ENCODE data around the gene ARHGEF2. TPM values are rescaled to one million over a fixed set of nuclear protein-coding genes. Genes with fewer than 3 reads are reported as not detected.
A peak's percentile ranks its signal among the peaks of the same experiment; 100 is the strongest.

The ARHGEF2 gene
- total RNA-seq (2014; rRNA removed; shearing (Covaris generic); ENCODE audit: low replicate concordance), result 58.1 and 63.9 TPM in 2 replicates

DNA sequence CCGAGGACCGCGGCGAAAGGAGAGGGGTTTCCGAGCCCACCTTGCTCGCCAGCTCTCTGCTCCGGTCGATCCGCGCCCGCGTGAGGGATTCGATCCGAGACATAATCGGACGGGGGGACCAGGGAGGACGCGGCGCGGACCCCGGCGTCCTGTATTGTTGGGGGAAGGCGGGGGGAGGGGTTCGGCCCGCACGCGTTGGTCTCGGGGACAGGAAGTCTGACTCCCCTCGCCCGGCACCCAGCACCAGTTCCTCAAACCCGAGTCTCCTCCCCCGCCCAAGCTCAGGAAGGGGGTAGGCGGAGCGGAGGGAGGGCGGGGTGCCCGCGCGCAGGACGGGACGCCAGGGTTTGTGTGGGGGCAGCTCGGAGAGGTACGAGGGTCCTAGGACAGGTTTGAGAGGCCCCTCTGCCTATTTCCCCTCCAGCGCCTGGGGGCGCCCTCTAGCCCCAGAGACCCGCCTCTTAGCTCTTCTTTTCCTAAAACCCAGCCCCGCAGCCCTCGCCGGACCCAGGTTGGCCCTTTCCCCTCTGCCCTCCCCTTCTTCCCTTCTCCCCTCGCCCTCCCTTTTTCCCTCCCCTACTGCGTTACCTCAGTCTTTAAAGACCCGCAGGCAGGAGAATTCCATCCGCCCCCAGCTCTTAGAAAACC lies at the start of gene ARHGEF2:
Gene ARHGEF2 (minus strand): TSS at position 223 of the 648 bp plus-strand sequence. CDS start 120 bp downstream, at position 103.
- in situ Hi-C loops (cut with HindIII; ENCODE audit: low pct_unique_long_range_greater_than_20kb, low sequenced_read_pairs), result no loop called here
- no peak for DNase-seq (ENCODE audit: low read depth)

DNA sequence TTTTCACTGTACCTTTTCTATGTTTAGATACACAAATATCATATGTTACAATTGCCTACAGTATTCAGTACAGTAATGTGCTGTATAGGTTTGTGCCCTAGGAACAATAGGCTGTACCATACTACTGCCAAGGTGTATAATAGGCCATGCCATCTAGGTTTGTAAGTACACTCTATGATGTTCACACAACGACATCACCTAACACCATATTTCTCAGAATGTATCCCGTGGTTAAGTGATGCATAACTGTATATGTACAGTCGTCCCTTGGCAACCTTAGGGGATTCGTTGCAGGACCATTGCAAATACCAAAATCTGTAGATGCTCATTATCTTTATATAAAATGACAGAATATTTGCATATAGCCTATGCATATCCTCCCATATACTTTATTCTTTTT lies 48.2 kb upstream of the ARHGEF2 start:
- in situ Hi-C loops (cut with HindIII; ENCODE audit: low pct_unique_long_range_greater_than_20kb, low sequenced_read_pairs), result no loop called here

DNA sequence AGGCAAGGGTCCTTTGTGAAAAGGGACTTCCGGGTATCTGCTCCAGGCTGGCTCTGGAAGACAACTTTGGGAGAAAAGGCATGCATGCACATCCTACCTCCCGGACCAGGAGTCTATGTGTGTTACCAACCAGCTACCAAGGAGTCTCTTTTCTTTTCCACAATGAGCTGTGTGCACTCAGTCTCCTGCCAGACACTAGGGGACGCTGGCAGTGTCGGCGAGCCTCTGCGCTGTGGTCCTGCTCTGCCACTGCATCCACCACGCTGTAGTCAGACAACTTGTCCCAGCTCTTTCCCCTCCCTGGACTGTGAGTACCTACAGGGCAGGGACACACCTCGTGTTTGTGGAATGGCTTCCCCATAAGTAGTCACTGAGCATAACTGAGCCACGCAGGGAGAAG lies 47.5 kb upstream of the ARHGEF2 start:
- DNase-seq (ENCODE audit: low read depth), result no peak
- in situ Hi-C loops (cut with HindIII; ENCODE audit: low pct_unique_long_range_greater_than_20kb, low sequenced_read_pairs), result no loop called here

More for the DNA sequence above, 48.2 kb upstream of the ARHGEF2 start:
- no peak for DNase-seq (ENCODE audit: low read depth)

DNA sequence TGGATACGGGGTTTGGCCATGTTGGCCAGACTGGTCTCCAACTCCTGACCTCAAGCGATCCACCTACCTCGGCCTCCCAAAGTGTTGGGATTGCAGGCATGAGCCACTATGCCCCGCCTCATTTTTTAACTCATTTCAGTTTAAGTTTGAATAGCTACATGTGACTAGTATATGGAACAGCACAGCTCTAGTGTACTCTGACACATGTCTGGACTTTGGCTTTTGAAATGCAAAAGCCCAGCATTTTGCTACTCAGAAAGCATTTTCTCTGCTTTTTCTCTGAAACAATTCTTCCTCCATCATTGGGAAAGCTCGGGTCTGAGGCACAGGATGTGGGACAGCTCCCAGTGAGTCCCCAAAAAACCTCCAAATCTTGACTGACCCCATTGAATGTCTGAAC lies 46.5 kb upstream of the ARHGEF2 start:
- in situ Hi-C loops (cut with HindIII; ENCODE audit: low pct_unique_long_range_greater_than_20kb, low sequenced_read_pairs), result no loop called here
- no peak for DNase-seq (ENCODE audit: low read depth)

DNA sequence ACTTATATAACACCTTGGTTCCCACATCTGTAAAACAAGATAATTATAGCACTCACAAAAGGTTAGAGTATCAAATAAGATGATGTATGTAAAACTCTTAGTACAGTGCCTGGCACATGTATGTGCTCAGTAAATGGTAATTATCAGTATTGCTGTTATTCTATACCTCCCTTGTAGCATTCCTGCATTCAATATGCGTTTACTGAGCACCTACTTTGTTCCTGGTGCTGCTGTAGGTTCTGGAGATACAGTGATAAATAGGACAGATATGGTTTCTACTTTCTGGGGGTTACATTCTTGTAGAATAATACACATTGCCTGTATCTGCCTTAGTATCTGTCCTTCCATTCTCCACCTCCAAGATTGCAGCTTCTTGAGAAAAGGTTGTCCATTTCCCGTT lies 43.6 kb upstream of the ARHGEF2 start:
- DNase-seq (ENCODE audit: low read depth), result no peak
- in situ Hi-C loops (cut with HindIII; ENCODE audit: low pct_unique_long_range_greater_than_20kb, low sequenced_read_pairs), result no loop called here

DNA sequence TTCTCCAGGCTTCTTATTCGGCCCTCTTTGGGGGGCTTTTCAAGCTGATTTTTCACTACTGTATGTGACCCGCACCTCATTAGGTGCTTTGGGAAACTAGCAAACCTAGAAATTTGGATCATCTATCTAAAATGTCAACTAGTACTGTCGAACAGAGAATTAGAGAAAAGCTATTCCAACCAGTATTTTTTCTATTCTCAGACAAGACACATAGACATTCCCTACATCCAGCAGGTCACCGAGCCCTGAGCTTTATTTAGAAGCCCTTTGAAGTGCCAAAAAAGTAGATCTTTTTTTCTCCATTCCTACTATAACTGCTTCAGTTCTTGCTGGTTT lies 42.7 kb upstream of the ARHGEF2 start:
- in situ Hi-C loops (cut with HindIII; ENCODE audit: low pct_unique_long_range_greater_than_20kb, low sequenced_read_pairs), result no loop called here

DNA sequence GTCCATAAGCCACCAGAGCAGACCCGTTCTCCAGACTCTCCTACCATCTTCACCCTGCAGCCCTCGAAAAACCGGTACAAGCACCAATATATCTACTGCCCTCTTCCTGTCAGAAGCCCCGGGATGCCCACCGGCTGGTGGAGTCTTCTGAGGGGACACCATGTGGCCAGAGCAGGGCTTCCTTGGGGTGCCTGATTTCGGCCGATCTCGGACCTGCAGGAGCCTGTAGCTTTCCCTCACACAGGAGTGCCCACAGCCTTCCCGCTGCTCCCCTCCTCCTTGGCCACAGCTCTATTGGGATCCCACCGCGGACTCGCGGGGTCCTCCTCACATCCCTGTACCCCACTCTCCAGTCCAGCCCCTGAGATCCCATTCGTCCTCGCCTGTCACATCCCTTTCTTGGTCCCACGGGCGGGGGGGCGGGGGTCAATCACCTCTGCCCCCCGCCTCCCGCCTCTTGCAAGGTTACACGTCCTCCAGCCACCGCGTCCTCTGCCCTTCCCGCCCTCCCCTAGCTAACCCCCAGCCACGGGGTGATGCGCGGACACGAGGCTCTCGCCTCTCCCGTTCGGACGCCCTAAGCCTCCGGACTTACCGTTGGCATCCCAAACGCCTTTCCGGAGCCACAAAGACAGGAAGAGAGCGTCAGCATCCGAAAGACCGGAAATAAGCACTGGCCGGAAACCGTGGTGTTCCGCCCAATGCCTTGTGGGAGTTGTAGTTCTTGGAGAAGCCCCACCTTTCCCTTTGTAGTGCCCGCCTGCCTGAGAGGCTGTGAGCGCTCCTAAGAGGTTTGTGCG lies 42.1 kb upstream of the ARHGEF2 start, which contains the start of gene SSR2:
Gene SSR2 (minus strand): TSS at position 659 of the 800 bp plus-strand sequence. CDS start 784 bp downstream, outside the sequence.
- peak; percentile 83 for DNase-seq (ENCODE audit: low read depth)
- in situ Hi-C loops (cut with HindIII; ENCODE audit: low pct_unique_long_range_greater_than_20kb, low sequenced_read_pairs), result no loop called here

More for the DNA sequence above, 42.7 kb upstream of the ARHGEF2 start:
- no peak for DNase-seq (ENCODE audit: low read depth)

DNA sequence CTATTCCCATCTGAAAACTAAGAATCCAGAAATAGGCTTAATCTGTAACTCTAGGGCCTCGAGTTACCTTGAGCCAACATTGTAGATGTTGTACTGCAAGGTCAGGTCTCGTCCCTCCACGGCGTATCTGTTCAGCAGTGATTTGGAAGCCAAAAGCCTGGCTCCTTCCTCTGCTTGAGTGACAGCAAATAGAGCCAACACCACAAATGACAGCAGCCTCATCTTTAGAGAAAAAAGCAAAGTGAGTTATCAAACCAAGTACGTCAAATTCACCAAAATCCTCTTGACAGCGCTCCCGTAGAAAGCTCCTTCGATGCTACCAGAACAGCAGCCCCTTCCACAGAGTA lies 41.6 kb upstream of the ARHGEF2 start:
- in situ Hi-C loops (cut with HindIII; ENCODE audit: low pct_unique_long_range_greater_than_20kb, low sequenced_read_pairs), result no loop called here

DNA sequence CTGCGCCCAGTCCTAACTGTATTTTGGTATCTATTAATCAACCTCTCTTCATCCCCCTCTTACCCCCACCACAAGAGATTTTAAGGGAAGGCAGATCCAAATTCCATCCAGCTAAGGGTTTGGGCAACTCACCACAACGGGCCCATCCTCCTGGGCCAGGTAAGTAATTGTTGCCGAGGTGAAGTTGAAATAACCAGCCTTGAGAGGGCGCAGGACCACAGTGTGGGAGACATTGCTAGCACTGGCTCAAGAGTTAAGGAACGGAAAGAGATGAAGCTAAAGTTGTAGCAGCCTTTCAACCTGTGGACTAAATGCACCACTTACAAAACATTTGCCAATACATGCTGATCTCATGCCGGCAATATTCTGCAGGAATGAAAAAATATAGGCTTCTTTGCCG lies 36.5 kb upstream of the ARHGEF2 start:
- in situ Hi-C loops (cut with HindIII; ENCODE audit: low pct_unique_long_range_greater_than_20kb, low sequenced_read_pairs), result no loop called here
- DNase-seq (ENCODE audit: low read depth), result no peak

More for the DNA sequence above, 41.6 kb upstream of the ARHGEF2 start:
- no peak for DNase-seq (ENCODE audit: low read depth)

DNA sequence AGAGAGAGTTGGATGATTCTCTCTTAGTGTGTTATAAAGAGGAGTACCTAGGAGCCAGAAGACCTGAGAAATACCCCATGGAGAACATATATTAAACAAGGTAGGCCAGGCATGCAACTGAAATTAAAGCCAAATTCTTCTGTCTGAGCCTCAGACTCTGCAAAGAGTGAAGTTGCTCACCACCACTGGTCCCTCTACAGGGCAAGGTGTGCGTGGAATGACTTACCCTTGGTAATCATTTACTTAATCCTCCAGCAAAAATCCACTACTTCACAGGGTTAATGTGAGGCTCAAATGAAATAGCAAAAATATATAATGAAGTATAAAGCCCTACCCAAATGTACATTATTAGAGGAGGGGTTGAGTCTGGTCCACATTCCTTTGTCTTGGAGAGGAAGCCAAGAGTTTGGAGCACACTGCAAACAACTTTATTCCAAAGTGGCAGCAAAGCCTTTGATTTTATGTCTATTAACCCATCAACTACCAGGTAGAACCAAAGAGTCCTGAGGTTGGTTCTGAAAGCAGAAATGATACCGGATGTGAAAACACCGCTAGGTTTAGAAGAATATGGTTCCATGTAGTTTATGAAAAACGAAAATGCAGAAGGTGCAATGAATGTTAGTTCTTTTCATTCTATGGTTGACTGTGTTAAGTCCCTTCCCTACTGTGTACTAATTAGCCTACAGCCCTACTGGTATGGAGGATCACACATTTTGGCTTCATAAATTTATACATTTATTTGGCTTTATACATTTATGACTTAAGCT lies 33.9 kb upstream of the ARHGEF2 start:
- in situ Hi-C loops (cut with HindIII; ENCODE audit: low pct_unique_long_range_greater_than_20kb, low sequenced_read_pairs), result no loop called here
- no peak for DNase-seq (ENCODE audit: low read depth)

DNA sequence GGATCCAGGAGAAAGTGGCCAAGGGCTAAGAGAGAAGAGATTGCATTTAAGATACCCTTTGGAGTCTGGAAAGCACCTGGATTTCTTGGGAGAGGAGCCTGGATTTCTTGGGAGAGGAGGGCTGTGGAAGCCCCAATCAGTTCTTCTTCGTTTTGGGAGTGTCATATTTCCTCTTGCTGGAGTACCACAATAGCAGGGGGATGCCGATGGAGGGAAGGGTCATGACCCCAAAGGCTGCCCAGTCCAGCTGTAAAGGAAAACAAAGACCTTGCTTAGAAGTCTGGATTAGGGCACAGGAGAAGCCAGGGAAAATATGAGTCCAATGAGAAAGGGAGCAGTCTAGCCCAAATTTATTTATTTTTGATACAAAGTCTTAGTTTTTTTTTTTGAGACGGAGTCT lies 31.1 kb upstream of the ARHGEF2 start:
- in situ Hi-C loops (cut with HindIII; ENCODE audit: low pct_unique_long_range_greater_than_20kb, low sequenced_read_pairs), result no loop called here

DNA sequence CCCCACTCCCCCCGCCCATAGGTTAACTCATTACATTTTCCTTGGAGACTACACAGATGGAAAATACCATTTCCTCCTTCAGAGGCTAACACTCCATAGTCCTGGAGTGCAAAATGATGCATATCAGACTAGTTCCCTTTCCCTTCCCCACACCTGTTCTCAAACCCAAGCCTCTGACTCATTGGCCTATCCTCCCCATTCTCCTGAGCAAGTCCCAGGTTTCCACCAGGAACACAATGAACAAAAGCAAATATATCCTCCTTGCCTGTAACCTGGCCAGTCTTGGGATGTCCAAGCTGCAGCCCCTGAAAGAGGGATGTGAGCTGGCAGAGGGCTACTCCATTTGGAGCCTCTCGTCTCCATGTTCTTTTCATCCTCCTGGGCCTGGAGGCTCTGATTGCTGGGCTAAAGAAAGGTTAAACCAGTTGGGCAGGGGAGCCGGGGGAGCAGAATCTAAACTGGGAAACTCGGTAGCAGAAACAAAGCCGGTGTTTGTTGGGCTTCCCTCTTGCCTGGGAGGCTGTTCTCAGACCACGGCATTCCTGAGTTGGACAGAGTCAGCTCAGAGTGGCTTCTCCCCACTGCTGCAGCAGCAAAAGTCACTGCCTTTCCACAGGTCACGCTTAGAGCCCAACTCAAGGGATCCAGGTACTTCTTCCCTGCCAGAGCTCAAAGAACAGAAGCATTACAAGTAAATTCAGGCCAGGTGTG lies 28.5 kb upstream of the ARHGEF2 start:
- no peak for DNase-seq (ENCODE audit: low read depth)
- in situ Hi-C loops (cut with HindIII; ENCODE audit: low pct_unique_long_range_greater_than_20kb, low sequenced_read_pairs), result no loop called here

More for the DNA sequence above, 31.1 kb upstream of the ARHGEF2 start:
- DNase-seq (ENCODE audit: low read depth), result no peak

DNA sequence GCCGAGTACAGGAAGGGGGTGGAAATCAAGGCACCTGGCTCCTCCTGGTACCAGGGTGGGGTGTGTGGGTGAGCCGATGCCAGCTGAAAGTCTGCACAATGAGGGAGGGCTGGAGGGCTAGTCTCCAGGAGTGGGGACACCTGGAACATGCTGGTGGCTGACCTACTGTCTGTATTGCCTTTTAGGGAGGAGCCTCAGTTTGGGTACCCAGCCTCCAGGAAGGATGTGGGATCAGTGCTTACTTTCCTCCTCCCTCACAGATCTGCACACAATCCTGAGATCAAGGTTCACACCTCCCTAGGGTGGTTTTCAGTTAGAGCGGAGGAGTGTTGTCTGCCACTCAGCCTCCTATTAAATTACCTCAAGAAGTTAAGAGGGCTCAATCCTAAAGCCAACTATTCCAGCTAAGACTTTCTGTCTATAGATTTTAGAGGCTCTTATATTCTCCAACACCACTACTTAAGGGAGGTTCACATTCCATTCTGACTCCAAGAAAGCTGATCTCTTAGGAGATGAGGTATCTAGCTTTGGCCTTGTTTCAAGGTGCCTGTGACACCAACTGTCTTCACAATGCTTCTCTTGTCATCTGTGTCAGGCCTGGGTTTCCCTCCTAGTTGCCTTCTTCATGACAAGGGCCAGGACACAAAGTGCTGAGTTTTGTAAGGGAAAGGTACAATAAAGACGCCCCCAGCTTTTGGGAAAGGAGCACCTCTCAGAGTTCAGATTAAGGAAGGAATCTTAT lies 26.7 kb upstream of the ARHGEF2 start:
- DNase-seq (ENCODE audit: low read depth), result no peak
- in situ Hi-C loops (cut with HindIII; ENCODE audit: low pct_unique_long_range_greater_than_20kb, low sequenced_read_pairs), result no loop called here

DNA sequence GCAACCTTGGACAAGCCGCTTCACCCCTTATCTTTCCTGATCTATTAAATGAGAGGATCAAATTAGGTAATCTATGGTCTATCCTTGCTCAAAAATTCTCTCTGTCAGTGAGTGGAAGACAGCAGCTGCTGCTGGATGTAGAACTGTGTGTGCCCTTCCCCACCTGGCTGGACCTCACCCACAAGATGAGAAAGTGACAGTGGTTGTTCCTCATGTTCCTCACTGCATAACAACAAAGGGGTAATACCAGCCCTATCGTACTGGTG lies 25.5 kb upstream of the ARHGEF2 start:
- in situ Hi-C loops (cut with HindIII; ENCODE audit: low pct_unique_long_range_greater_than_20kb, low sequenced_read_pairs), result no loop called here
- no peak for DNase-seq (ENCODE audit: low read depth)

DNA sequence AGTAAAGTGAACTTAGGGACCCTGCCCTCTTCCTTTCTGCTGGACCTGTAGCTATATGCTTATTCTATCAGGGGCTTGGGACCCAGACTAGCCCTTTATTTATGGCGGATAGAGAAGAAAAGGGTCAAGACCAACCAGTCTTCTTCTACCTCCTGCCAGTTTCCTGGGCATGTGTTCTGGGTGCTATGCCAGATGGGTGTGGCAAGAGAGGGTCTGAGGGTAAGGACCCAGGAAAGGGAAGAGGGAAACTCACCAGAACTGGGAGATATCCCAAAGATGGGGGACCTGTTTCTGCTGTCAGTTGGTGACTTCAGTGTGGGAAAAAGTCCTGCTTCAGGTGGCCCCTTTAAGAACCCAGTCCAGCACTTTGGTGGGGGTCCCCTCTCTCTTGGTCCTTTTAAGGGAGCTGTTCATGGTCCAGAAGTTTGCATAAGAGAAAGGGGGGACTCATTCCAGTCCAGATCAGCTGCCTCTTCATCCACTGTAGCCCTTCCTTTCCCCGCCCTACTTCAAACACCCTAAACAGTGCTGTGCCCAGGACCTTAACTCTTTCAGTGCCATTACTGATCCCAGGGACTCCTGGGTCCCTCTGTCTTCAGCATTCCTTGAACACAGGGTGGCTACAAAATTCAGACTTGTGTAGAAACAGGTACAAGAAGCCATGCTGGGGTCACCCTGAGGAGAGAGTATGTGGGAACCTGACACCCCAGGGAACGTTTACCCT lies 24.0 kb upstream of the ARHGEF2 start:
- DNase-seq (ENCODE audit: low read depth), result no peak
- in situ Hi-C loops (cut with HindIII; ENCODE audit: low pct_unique_long_range_greater_than_20kb, low sequenced_read_pairs), result no loop called here

DNA sequence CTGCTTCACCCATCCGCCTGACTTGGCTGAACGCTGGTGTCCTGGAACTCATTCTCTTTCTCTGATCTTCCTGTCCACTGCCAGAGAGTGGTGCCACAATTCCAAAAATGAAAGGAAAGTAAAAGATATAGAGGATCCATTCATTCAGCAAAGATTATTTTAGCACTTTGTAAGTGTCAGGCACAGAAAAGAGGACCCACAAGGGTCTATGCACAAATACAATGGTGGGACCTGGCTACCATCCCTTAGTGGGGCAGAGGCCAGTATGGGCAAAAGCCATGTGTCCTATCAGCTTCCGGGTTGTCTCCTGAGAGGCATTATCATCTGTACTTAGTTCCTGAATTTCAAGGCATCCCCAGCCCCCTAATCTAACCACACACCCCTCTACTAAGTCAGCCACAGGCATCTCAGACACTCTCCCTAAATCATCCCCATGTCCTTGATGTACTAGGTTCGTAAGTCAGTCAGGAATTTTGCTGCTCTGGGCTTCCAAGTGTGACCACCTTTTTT lies 23.4 kb upstream of the ARHGEF2 start:
- in situ Hi-C loops (cut with HindIII; ENCODE audit: low pct_unique_long_range_greater_than_20kb, low sequenced_read_pairs), result no loop called here
- no peak for DNase-seq (ENCODE audit: low read depth)

DNA sequence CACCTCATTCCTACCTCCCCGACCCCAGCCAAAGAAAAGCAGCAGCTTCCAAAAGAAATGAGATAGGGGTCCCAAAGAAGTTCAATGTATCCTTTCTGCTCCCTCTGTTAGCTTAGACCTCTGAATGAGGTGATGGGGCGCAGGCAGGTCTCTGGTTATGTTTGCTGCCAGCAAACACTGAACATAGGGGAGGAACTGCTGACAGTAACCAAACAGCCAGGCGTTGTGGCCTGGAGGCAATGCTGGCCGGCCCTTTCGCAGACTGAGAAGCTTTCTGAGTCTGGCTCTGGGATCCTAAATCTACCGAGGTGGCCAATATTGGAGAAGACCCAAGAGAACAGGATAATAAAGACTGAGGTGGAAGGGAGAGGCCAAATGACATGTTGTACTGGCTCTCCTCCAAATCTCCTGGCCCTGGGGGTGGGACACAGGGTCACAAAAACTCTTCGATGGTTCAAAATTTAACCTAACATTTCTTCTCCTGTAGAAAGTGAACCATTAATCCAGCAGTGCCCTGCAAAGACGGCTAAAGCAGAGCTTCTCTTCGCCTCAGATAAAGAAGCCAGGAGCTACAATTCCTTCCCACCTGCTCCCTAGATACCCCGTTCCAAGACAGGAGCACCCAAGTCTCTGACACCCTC lies 22.8 kb upstream of the ARHGEF2 start:
- in situ Hi-C loops (cut with HindIII; ENCODE audit: low pct_unique_long_range_greater_than_20kb, low sequenced_read_pairs), result no loop called here
- DNase-seq (ENCODE audit: low read depth), result no peak

Measured in Caki2 (cell line).